HepG2 (cell line): Measurements from ENCODE around the gene FAM228B. TPM values are rescaled to one million over a fixed set of nuclear protein-coding genes. Genes with fewer than 3 reads are reported as not detected.

Experiments
- ATAC-seq: fragments of 200-7000 bp; cut with Tn5 transposase; 3 replicates; pipeline ENCODE4 v1.9.1; 2020; ENCODE audit warnings: mild to moderate bottlenecking, moderate library complexity
- BruUV-seq: library from RNA; stranded (reverse); fragments of 400-500 nt; replicated peaks from 2 replicates; lab custom pipeline; 2021; lab: Mats Ljungman, UMichigan
- CTCF ChIA-PET: fragments of 300-600 bp; formaldehyde crosslinking; extraction: SDS; loops from one replicate; lab custom pipeline; 2021; ENCODE audit warnings: low total read pairs, inconsistent platforms, low intra/inter-chr PET ratio; lab: Yijun Ruan, JAX
- POLR2A ChIA-PET: fragments of 350-600 bp; sonication (Branson Sonifier 250); formaldehyde crosslinking; loops from one replicate; lab custom pipeline; 2020; ENCODE audit warnings: antibody characterized with exemption, inconsistent platforms; lab: Yijun Ruan, JAX
- DNase-seq: peaks from one replicate; pipeline ENCODE4 v3.0.0-alpha.2; 2015; ENCODE audit warnings: low spot score
- FAIRE-seq: peaks from 3 replicates; lab custom pipeline; 2011; peaks lifted over from hg19 to GRCh38; lab: Jason Lieb, UNC
- H2AFZ ChIP-seq: one replicate; pipeline ENCODE4 v1.6.1; 2011; ENCODE audit warnings: low read length, inconsistent platforms
- H3K27ac ChIP-seq: fragments of 300-600 bp; 3 replicates; pipeline ENCODE4 v1.8.0; 2011; ENCODE audit warnings: mixed run types, mild to moderate bottlenecking, mixed read lengths, low read length, inconsistent platforms; ENCODE audit not compliant: insufficient read depth; ENCODE audit errors: extremely low read length
- H3K27me3 ChIP-seq, 2 experiments: fragments of 200-600 bp in 1 of 2; 2 replicates in 1 of 2; 3 replicates in 1 of 2; pipeline versions ENCODE4 v1.6.0 to v1.8.0; 2011; ENCODE audit warnings: low read length in 2 of 2, mild to moderate bottlenecking in 2 of 2, moderate library complexity in 2 of 2, inconsistent platforms in 1 of 2; ENCODE audit not compliant: insufficient read depth in 2 of 2, control insufficient read depth in 1 of 2
- H3K36me3 ChIP-seq, 2 experiments: fragments of 200-600 bp in 1 of 2; replicated peaks in 1 of 2; 2 replicates in 1 of 2; 3 replicates in 1 of 2; pipeline versions ENCODE4 v1.5.1 to v1.8.0; 2011; ENCODE audit warnings: low read length in 2 of 2, inconsistent platforms in 1 of 2; ENCODE audit not compliant: insufficient read depth in 2 of 2, control insufficient read depth in 1 of 2
- H3K4me1 ChIP-seq: 2 replicates; pipeline ENCODE4 v1.5.1; 2012; ENCODE audit warnings: low read length, inconsistent platforms; ENCODE audit not compliant: insufficient read depth
- H3K4me2 ChIP-seq: 2 replicates; pipeline ENCODE4 v1.6.0; 2011; ENCODE audit warnings: low read depth, low read length, inconsistent platforms
- H3K4me3 ChIP-seq, 3 experiments: fragments of 200-600 bp in 1 of 3; sonication (generic), shearing (Covaris generic) in 1 of 3; replicated peaks in 1 of 3; 2 replicates each; pipeline ENCODE4 v1.5.1; 2011 to 2016; ENCODE audit warnings: low read length in 3 of 3, inconsistent platforms in 2 of 3, low read depth in 2 of 3, mild to moderate bottlenecking in 2 of 3, control low read depth in 1 of 3, mixed read lengths in 1 of 3; ENCODE audit not compliant: insufficient read depth in 1 of 3
- H3K79me2 ChIP-seq: one replicate; pipeline ENCODE4 v1.6.1; 2011; ENCODE audit warnings: low read length, inconsistent platforms; ENCODE audit not compliant: insufficient read depth
- H3K9ac ChIP-seq: 2 replicates; pipeline ENCODE4 v1.6.0; 2011; ENCODE audit warnings: mild to moderate bottlenecking, low read depth, low read length, inconsistent platforms; ENCODE audit not compliant: insufficient read depth
- H3K9me3 ChIP-seq: 2 replicates; pipeline ENCODE4 v1.5.1; 2012; ENCODE audit warnings: mild to moderate bottlenecking, low read length
- H4K20me1 ChIP-seq: 2 replicates; pipeline ENCODE4 v1.6.0; 2011; ENCODE audit warnings: inconsistent platforms, mild to moderate bottlenecking, low read length, moderate library complexity; ENCODE audit not compliant: insufficient read depth
- DNMT1 ChIP-seq: sonication (generic); formaldehyde crosslinking; IDR thresholded peaks from 2 replicates; pipeline ENCODE4 v1.5.1; 2020; ENCODE audit warnings: mild to moderate bottlenecking, missing genetic modification reagents
- HNRNPLL ChIP-seq: fragments of 200-400 bp; formaldehyde crosslinking; IDR thresholded peaks from 2 replicates; pipeline ENCODE4 v1.6.1; 2017; ENCODE audit warnings: mild to moderate bottlenecking, low read depth, low read length; ENCODE audit not compliant: poor library complexity, severe bottlenecking
- MTF1 ChIP-seq: sonication (generic); formaldehyde crosslinking; IDR thresholded peaks from 2 replicates; pipeline ENCODE4 v1.5.0; 2020; ENCODE audit warnings: missing genetic modification reagents
- SMARCE1 ChIP-seq: fragments of 450-650 bp; IDR thresholded peaks from 2 replicates; pipeline ENCODE4 v1.6.1; 2017; ENCODE audit warnings: borderline replicate concordance
- SUZ12 ChIP-seq: fragments of 150-350 bp; IDR thresholded peaks from 2 replicates; pipeline ENCODE4 v1.6.1; 2014; ENCODE audit warnings: low read depth, low read length
- ZBTB21 ChIP-seq: sonication (generic); formaldehyde crosslinking; IDR thresholded peaks from 2 replicates; pipeline ENCODE4 v1.4.0; 2020; ENCODE audit warnings: missing genetic modification reagents
- ZNF251 ChIP-seq: sonication (generic); formaldehyde crosslinking; IDR thresholded peaks from 2 replicates; pipeline ENCODE4 v1.9.0; 2021; ENCODE audit warnings: mild to moderate bottlenecking, missing genetic modification reagents
- ZNF30 ChIP-seq: sonication (generic); formaldehyde crosslinking; IDR thresholded peaks from 2 replicates; pipeline ENCODE4 v1.5.0; 2020; ENCODE audit warnings: mild to moderate bottlenecking, missing genetic modification reagents
- ZNF407 ChIP-seq: sonication (generic); formaldehyde crosslinking; IDR thresholded peaks from one replicate; pipeline ENCODE4 v1.5.1; 2020; ENCODE audit warnings: mild to moderate bottlenecking, missing genetic modification reagents; ENCODE audit errors: not compliant biosample characterization
- ZNF644 ChIP-seq: IDR thresholded peaks from 2 replicates; pipeline ENCODE4 v1.6.1; 2016; ENCODE audit warnings: low read depth
- ZNF749 ChIP-seq: sonication (generic); formaldehyde crosslinking; IDR thresholded peaks from 2 replicates; pipeline ENCODE4 v1.8.0; 2022; ENCODE audit warnings: mild to moderate bottlenecking, missing genetic modification reagents, moderate library complexity, borderline replicate concordance
- WGBS: methylation state at CpG from one replicate; pipeline ENCODE4 v1.1.6; 2017; ENCODE audit warnings: low lambda C conversion rate; 5-methylcytosine and 5-hydroxymethylcytosine counted together
- in situ Hi-C: cut with HindIII; loops from 2 replicates; pipeline ENCODE4 v1.10.0; 2017; ENCODE audit warnings: low pct_unique_long_range_greater_than_20kb; ENCODE audit not compliant: extremely low pct_ligation_motif_present
- intact Hi-C: fragments of 100-400 bp; cut with micrococcal nuclease; formaldehyde crosslinking; loops from one replicate; pipeline ENCODE4 v1.10.0; 2022; ENCODE audit not compliant: unreplicated experiment
- polyA plus RNA-seq, 8 experiments: library from polyadenylated mRNA; depleted of rRNA in 3 of 8; stranded (reverse) in 7 of 8; unstranded in 1 of 8; fragments of >200 nt; fragmentation: Illumina TruSeq in 4 of 8; extraction: Trizol in 4 of 8; gene quantifications; 2 replicates each; pipeline versions ENCODE4 v1.2.1 to v1.2.3, GENCODE V29; 2011 to 2016; ENCODE audit warnings: low read depth in 4 of 8, missing spikeins in 1 of 8, mixed read lengths in 1 of 8; ENCODE audit not compliant: insufficient read depth in 1 of 8
- total RNA-seq, 5 experiments: library from RNA; depleted of rRNA; stranded (reverse); fragments of >200 nt; fragmentation: Illumina TruSeq; extraction: Trizol; gene quantifications; 2 replicates each; pipeline ENCODE4 v1.2.3, GENCODE V29; 2016; ENCODE audit warnings: low read depth in 1 of 5

Gene FAM228B
- total and polyA plus RNA-seq, 2 of the 13 experiments (the other 11 are each of a cell fraction or from before 2014, with no cell fraction given) = 0.79 to 1.1 TPM

- TF ChIP-seq MTF1 (CRISPR knock-in tag) = no peak
- CTCF ChIA-PET = no interaction called here
- H3K27ac ChIP-seq = no peak overlapping the region
- no peaks in the 10 kb centered on the region for H3K27me3 ChIP-seq
- no peaks in the 10 kb centered on the region for H3K4me1 ChIP-seq
- in situ Hi-C loops (no loop called here), intact Hi-C loops (no loop called here)
- no peak overlapping the region for H2AFZ ChIP-seq
- no peak overlapping the region for H3K4me2 ChIP-seq
- DNase-seq = no peak
- no peak overlapping the region for H3K9ac ChIP-seq
- no peaks in the 10 kb centered on the region for H3K9me3 ChIP-seq
- no peaks in the 10 kb centered on the region for H3K79me2 ChIP-seq
- ATAC-seq = no peak
- no peaks in the 10 kb centered on the region for H4K20me1 ChIP-seq
- peaks cover 2 to 12% of the 10 kb centered on the region in 2 experiments; a peak in 4 of 5 replicates for H3K36me3 ChIP-seq
- H3K4me3 ChIP-seq = no peak overlapping the region
- no peak for FAIRE-seq
- BruUV-seq = no TSS peak
- 84% methylated on average over 8 of the region's 8 CpGs for WGBS
- POLR2A ChIA-PET = no interaction called here
These were observed 83.4 kb downstream of the FAM228B start for GRCh38 chr2:24206714-24207113.

GRCh38 chr2:24207359-24207758, 84.1 kb downstream of the FAM228B start:
- no peak overlapping the region for H3K27ac ChIP-seq
- no peak overlapping the region for H3K4me2 ChIP-seq
- POLR2A ChIA-PET = no interaction called here
- in situ Hi-C loops (no loop called here), intact Hi-C loops (no loop called here)
- H2AFZ ChIP-seq = no peak overlapping the region
- DNase-seq (no peak), ATAC-seq (no peak), FAIRE-seq (no peak)
- CTCF ChIA-PET = no interaction called here
- 85% methylated on average over 11 of the region's 11 CpGs for WGBS
- H3K79me2 ChIP-seq = no peaks in the 10 kb centered on the region
- H3K9me3 ChIP-seq = no peaks in the 10 kb centered on the region
- no peak overlapping the region for H3K9ac ChIP-seq
- H3K4me3 ChIP-seq = no peak overlapping the region
- no peaks in the 10 kb centered on the region for H3K4me1 ChIP-seq
- peaks cover 2 to 16% of the 10 kb centered on the region in 2 experiments; a peak in 4 of 5 replicates for H3K36me3 ChIP-seq
- H3K27me3 ChIP-seq = no peaks in the 10 kb centered on the region
- BruUV-seq = no TSS peak
- H4K20me1 ChIP-seq = no peaks in the 10 kb centered on the region
- TF ChIP-seq SUZ12 (no peak), ZBTB21 (CRISPR knock-in tag) (no peak), ZNF407 (CRISPR knock-in tag) (no peak), ZNF251 (CRISPR knock-in tag) (no peak), SMARCE1 (no peak), ZNF30 (CRISPR knock-in tag) (no peak), ZNF644 (no peak), DNMT1 (CRISPR knock-in tag) (no peak), HNRNPLL (no peak), ZNF749 (CRISPR knock-in tag) (no peak)
